Endodermal cell (in vitro differentiated cells): ENCODE measurements around the gene UBE2G2. TPM values are rescaled to one million over a fixed set of nuclear protein-coding genes. Genes with fewer than 3 reads are reported as not detected.
A peak's percentile ranks its signal among the peaks of the same experiment; 100 is the strongest.

Experiments
- DNase-seq: peaks from one replicate; pipeline ENCODE4 v3.0.0-alpha.2; 2017
- H3K27ac ChIP-seq: 2 replicates; pipeline ENCODE4 v1.5.1; 2013; ENCODE audit warnings: mild to moderate bottlenecking, low read depth, low read length, moderate library complexity
- H3K27me3 ChIP-seq: 2 replicates; pipeline ENCODE4 v1.6.1; 2013; ENCODE audit warnings: mild to moderate bottlenecking, low read length, moderate library complexity; ENCODE audit not compliant: insufficient read depth, control insufficient read depth, poor library complexity, severe bottlenecking
- H3K36me3 ChIP-seq: 2 replicates; pipeline ENCODE4 v1.7.0; 2013; ENCODE audit warnings: mild to moderate bottlenecking, low read length, moderate library complexity; ENCODE audit not compliant: control insufficient read depth, insufficient read depth
- H3K4me1 ChIP-seq: one replicate; pipeline ENCODE4 v1.7.0; 2013; ENCODE audit warnings: low read length; ENCODE audit not compliant: control insufficient read depth, insufficient read depth
- H3K4me3 ChIP-seq: 2 replicates; pipeline ENCODE4 v1.5.1; 2013; ENCODE audit warnings: mild to moderate bottlenecking, low read length, moderate library complexity
- H3K9ac ChIP-seq: 2 replicates; pipeline ENCODE4 v1.6.1; 2013; ENCODE audit warnings: mild to moderate bottlenecking, low read length, moderate library complexity; ENCODE audit not compliant: poor library complexity, severe bottlenecking; ENCODE audit errors: extremely low read depth
- H3K9me3 ChIP-seq: 2 replicates; pipeline ENCODE4 v1.6.1; 2013; ENCODE audit warnings: mild to moderate bottlenecking, low read length, moderate library complexity; ENCODE audit not compliant: control insufficient read depth
- H3K27ac Mint-ChIP-seq: 2 replicates; pipeline ENCODE4 v1.8.0; 2020; ENCODE audit warnings: mixed read lengths
- H3K27me3 Mint-ChIP-seq: 2 replicates; pipeline ENCODE4 v1.8.0; 2021; ENCODE audit warnings: mild to moderate bottlenecking, mixed read lengths; ENCODE audit not compliant: insufficient read depth
- H3K36me3 Mint-ChIP-seq: 2 replicates; pipeline ENCODE4 v1.8.0; 2020; ENCODE audit warnings: low read depth, mixed read lengths
- H3K4me1 Mint-ChIP-seq: 2 replicates; pipeline ENCODE4 v1.8.0; 2020; ENCODE audit warnings: mixed read lengths
- H3K4me3 Mint-ChIP-seq: 2 replicates; pipeline ENCODE4 v1.8.0; 2020; ENCODE audit warnings: mild to moderate bottlenecking, moderate library complexity, mixed read lengths
- H3K9me3 Mint-ChIP-seq: 2 replicates; pipeline ENCODE4 v1.8.0; 2020; ENCODE audit warnings: mild to moderate bottlenecking, mixed read lengths
- whole genome bisulfite sequencing, 2 experiments: methylation state at CpG; one replicate each; pipeline versions ENCODE4 v1.1.5 to v1.1.7; 2013; ENCODE audit warnings: missing lambda C conversion rate in 2 of 2, mixed read lengths in 1 of 2; ENCODE audit not compliant: insufficient coverage in 1 of 2, insufficient read length in 1 of 2; 5-methylcytosine and 5-hydroxymethylcytosine counted together
- total RNA-seq, 2 donors: library from RNA; stranded (reverse); fragmentation: NEBNext Ultra II Directional in 1 of 2; extraction: Animal tissue kit (Norgen Biotek cat#: 25700) in 1 of 2; gene quantifications; 2 replicates in 1 of 2; 3 replicates in 1 of 2; pipeline ENCODE4 v1.2.1, GENCODE V29; 2021
- TF ChIP-seq, protein P1 (sequence below): fragments of 200-600 bp; sonication (generic); conservative IDR thresholded peaks from 2 replicates; pipeline ENCODE4 v1.5.0; 2021; ENCODE audit warnings: antibody characterized with exemption, mild to moderate bottlenecking

Gene UBE2G2
- total RNA-seq, 2 donors from 2014 or later, result 84.0 to 84.8 TPM

- Mint-ChIP-seq H3K27me3 (no peaks in the 10 kb centered on the region), H3K4me1 (peaks cover 12% of the 10 kb centered on the region), H3K36me3 (peaks cover 54% of the 10 kb centered on the region), H3K27ac (no peak overlapping the region), H3K9me3 (no peaks in the 10 kb centered on the region), H3K4me3 (no peak overlapping the region)
- H3K27ac ChIP-seq, result no peak overlapping the region
- WGBS, 2 experiments, result 100% methylated on average over 1 of the region's 1 CpG; no CpG with 5 or more reads in 1 of the 2 experiments
- H3K36me3 ChIP-seq, result peaks cover 34% of the 10 kb centered on the region
- no peak overlapping the region for H3K4me3 ChIP-seq
- TF ChIP-seq, protein P1, sequence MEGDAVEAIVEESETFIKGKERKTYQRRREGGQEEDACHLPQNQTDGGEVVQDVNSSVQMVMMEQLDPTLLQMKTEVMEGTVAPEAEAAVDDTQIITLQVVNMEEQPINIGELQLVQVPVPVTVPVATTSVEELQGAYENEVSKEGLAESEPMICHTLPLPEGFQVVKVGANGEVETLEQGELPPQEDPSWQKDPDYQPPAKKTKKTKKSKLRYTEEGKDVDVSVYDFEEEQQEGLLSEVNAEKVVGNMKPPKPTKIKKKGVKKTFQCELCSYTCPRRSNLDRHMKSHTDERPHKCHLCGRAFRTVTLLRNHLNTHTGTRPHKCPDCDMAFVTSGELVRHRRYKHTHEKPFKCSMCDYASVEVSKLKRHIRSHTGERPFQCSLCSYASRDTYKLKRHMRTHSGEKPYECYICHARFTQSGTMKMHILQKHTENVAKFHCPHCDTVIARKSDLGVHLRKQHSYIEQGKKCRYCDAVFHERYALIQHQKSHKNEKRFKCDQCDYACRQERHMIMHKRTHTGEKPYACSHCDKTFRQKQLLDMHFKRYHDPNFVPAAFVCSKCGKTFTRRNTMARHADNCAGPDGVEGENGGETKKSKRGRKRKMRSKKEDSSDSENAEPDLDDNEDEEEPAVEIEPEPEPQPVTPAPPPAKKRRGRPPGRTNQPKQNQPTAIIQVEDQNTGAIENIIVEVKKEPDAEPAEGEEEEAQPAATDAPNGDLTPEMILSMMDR, result no peak
- H3K27me3 ChIP-seq, result no peaks in the 10 kb centered on the region
- no peak overlapping the region for H3K9ac ChIP-seq
- no peaks in the 10 kb centered on the region for H3K4me1 ChIP-seq
- no peaks in the 10 kb centered on the region for H3K9me3 ChIP-seq
- DNase-seq, result peak; percentile 17
These were observed 11.7 kb downstream of the UBE2G2 start for GRCh38 chr21:44789880-44790279.

- Mint-ChIP-seq H3K4me3 (no peak overlapping the region), H3K4me1 (no peaks in the 10 kb centered on the region), H3K27me3 (no peaks in the 10 kb centered on the region), H3K36me3 (peaks cover 62% of the 10 kb centered on the region), H3K27ac (no peak overlapping the region), H3K9me3 (no peaks in the 10 kb centered on the region)
- peak; percentile 28 for DNase-seq
- Histone ChIP-seq H3K27me3 (no peaks in the 10 kb centered on the region), H3K27ac (no peak overlapping the region), H3K9ac (no peak overlapping the region), H3K36me3 (peaks cover 49% of the 10 kb centered on the region), H3K4me3 (no peak overlapping the region), H3K9me3 (no peaks in the 10 kb centered on the region), H3K4me1 (peaks cover 1% of the 10 kb centered on the region)
- 90 to 95% methylated on average over 8 to 13 of the region's 13 CpGs for WGBS, 2 experiments
- TF ChIP-seq, protein P1, result no peak
These were observed 15.8 kb downstream of the UBE2G2 start for GRCh38 chr21:44785620-44786335.

DNA sequence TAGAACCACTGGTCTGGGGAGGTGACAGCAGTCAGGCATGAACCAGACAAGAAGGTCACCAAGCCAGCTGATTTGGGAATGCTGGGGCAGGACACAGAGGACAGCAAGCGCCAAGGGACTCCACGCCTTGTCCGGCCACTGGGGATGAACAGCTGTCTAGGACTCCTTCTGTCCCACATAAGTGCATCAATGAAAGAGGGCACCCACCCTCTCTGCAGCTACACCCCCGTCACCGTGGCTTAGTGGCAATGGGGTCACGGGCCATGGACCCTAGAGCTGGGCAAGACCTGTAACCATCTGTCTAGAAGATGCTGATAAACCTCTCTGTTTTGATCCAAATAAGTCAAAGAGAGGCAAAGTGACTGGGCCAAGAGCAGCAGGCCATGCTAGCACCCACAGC lies 16.8 kb downstream of the UBE2G2 start:
- Mint-ChIP-seq H3K27ac (no peak overlapping the region), H3K9me3 (no peaks in the 10 kb centered on the region), H3K4me3 (no peak overlapping the region), H3K27me3 (no peaks in the 10 kb centered on the region), H3K36me3 (peaks cover 65% of the 10 kb centered on the region), H3K4me1 (no peaks in the 10 kb centered on the region)
- Histone ChIP-seq H3K27ac (no peak overlapping the region), H3K4me1 (peaks cover 6% of the 10 kb centered on the region), H3K9me3 (no peaks in the 10 kb centered on the region), H3K9ac (no peak overlapping the region), H3K36me3 (peaks cover 55% of the 10 kb centered on the region), H3K4me3 (no peak overlapping the region), H3K27me3 (no peaks in the 10 kb centered on the region)
- WGBS, 2 experiments, result 98% methylated on average over 6 of the region's 6 CpGs
- no peak for DNase-seq
- TF ChIP-seq, protein P1, result no peak
